SH-SY5Y (cell line): Measurements from ENCODE around the gene ADARB1.
A peak's percentile ranks its signal among the peaks of the same experiment; 100 is the strongest.

Source experiments
- GATA2 ChIP-seq: IDR thresholded peaks from 2 replicates; pipeline ENCODE4 v1.6.1; 2011; ENCODE audit warnings: mild to moderate bottlenecking, low read depth, low read length
- GATA3 ChIP-seq: IDR thresholded peaks from 2 replicates; pipeline ENCODE4 v1.6.1; 2011; ENCODE audit warnings: low read depth, mild to moderate bottlenecking, low read length, moderate library complexity

Gene ADARB1

DNA sequence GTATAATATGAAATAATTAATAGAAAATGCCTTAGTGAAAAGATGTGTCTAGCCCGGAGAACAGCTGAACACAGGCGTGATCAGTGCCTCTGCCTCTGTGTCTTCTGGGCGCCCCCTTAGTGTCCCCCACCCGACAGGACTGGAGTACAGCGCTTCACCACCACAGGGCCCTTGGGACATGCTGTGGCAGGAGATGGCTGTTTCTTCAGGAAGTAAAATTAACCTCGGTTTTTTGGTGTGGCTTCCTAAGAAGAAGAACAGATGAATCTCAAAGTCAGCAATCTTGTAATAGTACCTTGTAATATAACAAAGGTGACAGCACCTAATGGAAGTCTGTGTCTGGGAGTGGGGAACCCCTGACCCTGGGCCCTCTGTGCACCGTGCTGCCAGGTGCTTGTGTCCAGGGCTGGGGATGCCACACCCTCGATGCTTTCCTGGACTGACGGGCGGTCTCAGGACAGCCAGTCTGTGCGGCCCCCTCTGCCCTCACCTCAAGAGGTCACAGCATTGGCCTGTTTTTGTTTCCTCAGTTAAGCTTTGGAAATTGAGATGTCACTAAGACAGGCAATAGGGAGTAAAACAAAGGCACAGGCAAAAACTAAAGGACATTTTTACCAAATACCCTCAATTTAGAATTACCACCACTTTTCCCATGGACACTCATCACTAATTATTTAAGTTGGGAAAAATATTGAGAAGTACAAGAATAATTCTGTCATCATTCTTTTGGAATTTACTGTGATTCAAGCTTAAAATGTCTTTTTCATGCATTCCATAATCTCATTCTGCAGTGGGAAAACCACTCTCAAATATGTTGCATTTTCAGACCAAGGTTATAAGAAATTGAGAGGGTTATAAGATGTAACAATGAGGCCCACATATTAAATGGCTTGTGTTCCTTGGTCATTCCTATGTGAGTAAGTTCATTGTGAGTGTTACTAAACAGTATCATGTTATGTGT is 79.3 kb downstream of the ADARB1 start:
- TF ChIP-seq GATA3 (no peak), GATA2 (no peak)

DNA sequence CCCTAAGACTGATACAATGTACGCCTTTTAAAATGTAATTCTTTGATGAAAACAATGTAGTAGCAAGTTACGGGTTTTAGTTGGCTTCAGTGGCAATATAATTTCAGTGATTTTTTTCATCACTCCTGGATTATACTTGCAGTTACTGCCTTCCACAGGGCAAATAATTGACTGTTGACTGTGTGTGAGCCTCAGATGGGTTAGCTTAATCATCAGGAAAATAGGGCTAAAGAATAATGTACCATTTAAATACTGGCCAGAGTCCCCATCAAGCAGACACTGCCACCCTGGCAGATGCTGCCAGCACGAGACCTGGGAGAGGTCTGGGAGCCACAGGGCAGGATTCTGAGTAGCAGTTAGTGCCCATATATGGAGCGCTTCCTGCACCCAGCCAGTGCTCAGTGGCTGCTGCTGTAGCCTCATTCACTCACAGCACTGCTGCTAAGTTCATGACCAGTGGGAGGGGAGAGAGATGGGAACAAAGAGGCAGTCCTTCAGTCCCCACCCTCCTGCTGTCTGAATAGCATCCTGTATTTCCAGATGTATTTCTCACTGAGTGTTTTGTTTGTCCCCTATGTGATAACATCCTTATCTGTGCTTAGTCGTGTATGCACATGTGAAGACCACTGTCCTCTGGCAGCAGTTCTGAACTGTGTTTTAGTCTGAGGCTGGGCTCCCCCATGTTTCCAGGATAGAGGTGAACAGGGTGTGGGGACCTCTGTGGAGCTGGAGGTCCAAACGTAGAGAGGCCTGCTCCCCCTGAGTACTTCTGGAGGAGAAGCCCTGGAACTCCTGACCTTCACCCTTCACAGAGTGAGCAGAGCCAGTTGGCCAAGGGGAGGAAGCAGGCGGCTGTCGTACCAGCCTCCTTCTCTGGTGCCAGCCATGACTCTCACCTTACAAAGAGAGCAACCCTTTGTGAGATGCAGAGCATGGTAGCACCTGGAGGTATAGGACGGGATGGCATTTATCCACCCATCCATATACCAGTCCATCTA is 80.4 kb downstream of the ADARB1 start:
- TF ChIP-seq GATA2 = peak; percentile 68
- no peak for TF ChIP-seq GATA3

DNA sequence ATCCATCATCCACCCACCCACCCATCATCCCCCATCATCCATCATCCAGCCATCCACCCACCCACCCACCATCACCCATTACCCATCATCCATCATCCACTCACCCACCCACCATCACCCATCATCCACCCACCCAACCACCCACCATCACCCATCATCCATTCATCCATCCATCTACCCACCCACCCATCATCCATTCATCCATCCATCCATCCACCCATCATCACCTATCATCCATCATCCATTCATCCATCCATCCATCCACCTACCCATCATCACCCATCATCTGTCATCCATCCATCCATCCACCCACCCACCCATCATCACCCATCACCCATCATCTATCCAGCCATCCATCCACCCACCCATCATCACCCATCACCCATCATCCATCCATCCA is 81.5 kb downstream of the ADARB1 start:
- no peak for TF ChIP-seq GATA3
- TF ChIP-seq GATA2 = no peak

DNA sequence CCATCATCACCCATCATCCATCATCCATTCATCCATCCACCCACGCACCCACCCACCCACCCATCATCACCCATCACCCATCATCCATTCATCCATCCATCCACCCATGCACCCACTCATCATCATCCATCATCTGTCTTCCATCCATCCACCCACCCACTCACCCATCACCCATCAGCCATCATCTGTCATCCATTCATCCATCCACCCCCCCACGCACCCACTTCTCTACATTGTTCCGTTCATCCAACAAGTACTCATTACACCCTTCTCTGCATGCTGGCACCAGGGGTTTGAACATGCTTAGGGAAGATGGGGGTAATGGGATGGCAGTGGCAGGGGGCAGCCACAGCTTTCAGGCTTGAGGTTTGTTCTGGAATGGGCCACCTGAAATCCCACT is 82.1 kb downstream of the ADARB1 start:
- TF ChIP-seq GATA2 (no peak), GATA3 (no peak)

DNA sequence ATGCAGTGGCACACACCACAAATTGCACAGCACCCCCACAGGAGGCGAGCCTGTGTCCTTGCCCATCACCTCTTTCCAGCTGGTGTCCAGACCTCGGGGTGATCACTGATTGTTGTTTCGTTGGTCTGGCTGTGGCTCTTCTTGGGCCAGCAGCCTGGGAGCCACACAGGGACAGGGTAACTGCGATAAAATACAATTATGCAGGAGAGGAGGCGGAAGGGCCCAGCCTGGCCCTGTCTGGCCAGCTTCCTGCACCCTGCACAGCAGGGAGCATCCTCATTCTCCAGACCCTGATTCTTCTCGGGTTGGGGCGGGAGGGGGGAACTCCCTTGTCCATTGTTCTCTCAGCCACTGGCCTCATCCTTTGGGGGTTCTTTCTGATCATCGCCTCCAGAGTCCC is 83.6 kb downstream of the ADARB1 start:
- TF ChIP-seq GATA3 = no peak
- no peak for TF ChIP-seq GATA2

DNA sequence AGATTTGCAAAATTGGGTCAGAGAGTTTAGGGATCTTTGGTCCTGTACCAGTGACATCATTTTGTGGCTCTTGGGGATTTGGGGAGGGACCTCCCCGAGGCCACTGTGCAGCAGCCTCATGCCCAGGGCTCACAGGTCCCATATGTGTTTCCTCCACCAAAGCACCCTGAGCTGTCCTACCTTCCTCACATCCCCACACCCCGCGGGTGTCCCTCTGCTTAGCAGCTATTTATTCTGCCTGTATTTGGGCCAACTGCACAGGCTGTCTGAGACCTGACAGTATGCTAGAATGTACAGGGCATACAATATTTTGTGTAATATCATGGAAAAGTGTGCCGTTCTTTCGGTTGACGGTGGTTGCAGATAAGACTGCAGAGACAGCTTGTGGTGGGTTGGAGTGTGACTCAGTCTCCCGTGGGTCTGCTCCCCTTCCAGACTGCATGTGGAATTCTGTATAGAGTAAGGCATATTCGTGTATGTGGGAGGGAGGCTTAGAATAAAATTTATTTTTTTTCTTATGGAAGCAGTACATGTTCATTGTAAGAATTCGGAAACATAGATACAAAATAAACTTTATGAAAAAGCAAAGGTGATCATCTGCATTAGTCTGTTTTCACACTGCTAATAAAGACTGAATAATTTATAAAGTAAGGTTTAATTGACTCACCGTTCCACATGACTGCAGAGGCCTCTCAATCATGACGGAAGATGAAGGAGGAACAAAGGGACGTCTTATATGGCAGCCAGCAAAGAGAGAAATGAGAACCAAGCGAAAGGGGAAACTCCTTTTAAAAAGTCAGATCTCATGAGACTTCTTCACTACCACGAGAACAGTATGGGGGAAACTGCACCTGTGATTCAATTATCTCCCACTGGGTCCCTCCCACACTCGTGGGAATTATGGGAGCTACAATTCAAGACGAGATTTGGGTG is 84.4 kb downstream of the ADARB1 start:
- TF ChIP-seq GATA3 = no peak
- TF ChIP-seq GATA2 = no peak

DNA sequence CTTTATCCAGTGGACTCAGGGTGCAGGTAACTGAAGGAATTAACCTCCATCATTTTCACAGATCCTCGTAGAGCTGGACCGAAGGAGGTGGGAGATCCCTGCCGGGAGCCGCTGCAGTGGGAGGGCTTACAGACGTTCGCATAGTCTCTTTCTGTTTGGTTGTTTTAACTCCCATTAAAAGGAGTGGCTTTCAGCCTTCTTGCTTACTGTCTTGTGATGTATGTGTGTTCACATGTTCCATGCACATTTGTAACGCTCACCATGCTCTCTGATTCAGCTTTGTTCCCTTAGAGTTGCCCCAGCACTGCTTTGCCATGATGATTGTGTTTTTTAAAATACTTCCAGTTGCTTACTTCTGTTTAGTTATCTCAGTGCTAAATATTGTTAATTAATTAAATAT is 85.8 kb downstream of the ADARB1 start:
- TF ChIP-seq GATA3 = no peak
- TF ChIP-seq GATA2 = no peak

DNA sequence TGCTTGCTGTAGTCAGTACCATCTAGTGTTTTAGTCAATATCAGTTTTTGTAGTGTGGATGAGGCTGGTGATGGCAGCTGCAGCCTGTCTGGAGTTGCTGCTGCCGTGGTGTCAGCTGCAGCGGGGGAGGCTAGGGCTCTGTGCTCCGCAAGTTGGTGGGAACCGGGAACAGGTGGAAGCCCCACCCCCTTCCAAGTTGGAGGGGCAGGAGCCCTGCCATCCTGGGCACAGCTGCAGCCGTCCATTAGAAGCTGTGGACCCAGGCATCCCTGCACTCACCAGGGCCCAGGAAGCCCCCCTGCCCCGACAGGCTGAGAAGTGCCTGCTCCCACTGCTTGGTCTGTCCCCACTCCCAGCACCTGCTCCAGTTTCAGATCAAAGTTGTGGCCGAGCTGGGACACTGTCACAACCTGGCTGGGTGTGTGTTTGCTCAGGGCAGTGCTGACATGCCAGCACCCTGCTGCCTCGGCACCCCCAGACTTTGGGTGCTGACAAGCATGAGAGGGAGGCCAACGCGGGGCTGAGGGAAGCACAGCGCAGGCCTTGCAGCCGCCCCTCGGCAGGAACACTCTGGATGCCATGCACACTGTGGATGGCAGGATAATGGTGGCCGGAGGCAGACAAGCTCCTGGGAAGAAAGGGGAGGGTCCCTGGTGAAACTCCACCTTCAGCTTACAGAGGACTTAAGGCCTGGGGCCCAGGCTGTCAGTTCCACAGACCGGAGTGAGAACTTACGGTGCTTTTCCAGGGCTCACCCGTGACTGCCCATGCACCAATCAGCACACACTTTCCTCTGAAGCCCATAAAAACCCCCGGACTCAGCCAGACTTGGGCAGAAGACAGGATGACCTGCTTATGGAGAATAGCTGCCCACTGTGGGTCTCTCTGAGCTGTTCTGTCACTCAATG is 86.9 kb downstream of the ADARB1 start:
- TF ChIP-seq GATA2 (no peak), GATA3 (no peak)

DNA sequence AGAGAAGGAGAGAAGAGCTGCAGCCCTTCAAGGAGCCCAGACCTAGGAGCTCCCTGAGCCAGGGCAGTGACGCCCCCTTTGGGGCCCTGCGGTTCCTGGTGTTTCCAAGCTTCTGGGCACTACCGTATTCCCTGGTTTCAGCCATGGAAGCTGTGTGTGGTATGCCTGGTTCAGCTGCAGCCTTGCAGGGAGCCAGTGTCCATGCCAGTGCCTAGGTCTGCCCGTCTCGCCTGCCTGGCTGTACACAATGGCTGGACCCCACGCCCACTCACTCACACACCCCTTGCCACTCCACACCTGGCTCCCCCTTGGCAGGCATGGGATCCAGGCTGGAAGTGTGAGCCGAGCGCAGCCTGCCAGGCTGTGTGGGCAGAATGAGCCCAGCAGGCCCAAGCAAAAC is 87.7 kb downstream of the ADARB1 start:
- TF ChIP-seq GATA2 (no peak), GATA3 (no peak)

DNA sequence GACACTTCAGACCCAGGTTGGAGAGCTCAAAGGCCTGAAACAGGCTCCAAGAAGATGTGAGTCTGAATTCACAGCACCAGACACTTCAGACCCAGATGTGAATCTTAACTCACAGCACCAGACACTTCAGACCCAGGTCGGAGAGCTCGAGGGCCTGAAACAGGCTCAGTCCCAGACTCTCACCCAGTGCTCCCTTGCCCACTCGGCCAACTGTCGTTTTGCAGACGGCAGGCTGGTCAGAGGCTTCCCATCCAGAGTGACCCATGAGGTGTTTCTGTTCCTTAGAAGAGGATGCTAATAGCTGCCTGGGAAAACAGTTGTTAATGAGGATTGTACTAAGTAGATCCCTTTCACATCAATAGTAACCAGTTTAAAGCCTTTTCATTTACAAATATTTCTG is 88.4 kb downstream of the ADARB1 start:
- TF ChIP-seq GATA3 (no peak), GATA2 (no peak)

DNA sequence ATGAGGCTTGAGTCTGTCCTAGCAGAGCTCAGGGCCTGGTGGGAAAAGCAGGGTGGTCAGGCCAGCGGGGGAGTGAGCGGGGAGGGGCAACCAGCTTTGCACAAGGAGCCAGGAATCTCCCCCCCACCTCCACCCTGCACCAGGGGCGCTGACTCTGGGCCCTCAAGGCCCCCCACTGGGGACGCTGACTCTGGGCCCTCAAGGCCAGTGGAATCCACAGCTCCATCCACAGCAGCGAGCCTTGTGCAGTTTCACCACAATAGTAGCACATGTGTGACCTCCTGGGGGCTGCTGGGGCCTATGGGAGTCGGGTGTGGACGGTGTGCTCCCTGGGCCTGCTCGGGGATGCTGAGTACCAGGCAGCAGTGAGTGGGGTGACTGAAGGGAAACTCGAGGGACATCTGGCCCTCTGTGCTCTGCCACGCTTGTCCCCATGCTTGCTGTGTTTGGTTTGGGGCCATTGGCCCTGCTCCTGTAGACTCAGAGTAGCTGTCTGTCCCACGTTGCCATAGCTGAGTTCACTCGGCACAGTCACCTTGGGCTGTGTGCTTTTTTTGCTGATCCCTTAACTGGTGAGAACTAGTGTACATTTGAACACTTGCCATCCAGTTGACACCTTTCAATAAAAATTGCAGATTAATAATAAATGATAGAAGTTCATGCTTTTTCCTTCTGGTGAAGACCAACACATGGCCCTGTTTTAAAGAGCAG is 89.2 kb downstream of the ADARB1 start:
- TF ChIP-seq GATA2 (no peak), GATA3 (no peak)

DNA sequence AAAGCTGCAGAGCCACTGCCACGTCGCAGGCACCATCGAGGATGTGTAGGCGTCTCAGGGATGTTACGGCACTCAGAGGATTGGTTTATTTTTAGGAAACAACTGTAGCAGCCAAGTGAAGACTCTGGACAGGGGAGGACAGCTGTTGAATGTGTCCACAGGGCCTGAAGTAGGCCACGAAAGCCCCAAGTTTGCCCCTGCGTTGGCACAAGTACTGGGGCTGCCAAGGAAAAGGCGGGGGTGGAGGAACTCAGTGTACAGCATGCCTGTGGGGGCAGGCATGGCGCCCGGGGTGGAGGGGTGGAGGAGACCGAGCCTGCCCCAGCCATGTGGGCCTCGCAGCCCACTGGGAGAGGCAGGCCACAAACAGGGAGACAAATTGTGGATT is 89.7 kb downstream of the ADARB1 start:
- no peak for TF ChIP-seq GATA3
- no peak for TF ChIP-seq GATA2
